Liver (tissue), 9 donors: ENCODE measurements around the gene TSSC4. TPM values are rescaled to one million over a fixed set of nuclear protein-coding genes. Genes with fewer than 3 reads are reported as not detected.

Source experiments
- DNase-seq: peaks from one replicate; pipeline ENCODE4 v3.0.0-alpha.2; 2017; ENCODE audit warnings: low spot score
- H3K27ac ChIP-seq, 2 donors: one replicate each; pipeline ENCODE4 v1.7.0; 2013; ENCODE audit warnings: inconsistent platforms in 2 of 2, low read length in 2 of 2, control low read depth in 1 of 2, low read depth in 1 of 2, mild to moderate bottlenecking in 1 of 2
- H3K27me3 ChIP-seq, 4 donors: one replicate each; pipeline versions ENCODE4 v1.6.1 to v1.7.0; 2013; ENCODE audit warnings: low read length in 3 of 4, inconsistent platforms in 1 of 4, mild to moderate bottlenecking in 1 of 4, moderate library complexity in 1 of 4; ENCODE audit not compliant: control insufficient read depth in 4 of 4, insufficient read depth in 4 of 4
- H3K36me3 ChIP-seq, 4 donors: one replicate each; pipeline versions ENCODE4 v1.6.1 to v1.7.0; 2013; ENCODE audit warnings: low read length in 3 of 4, mild to moderate bottlenecking in 3 of 4, low read depth in 1 of 4, moderate library complexity in 1 of 4; ENCODE audit not compliant: control insufficient read depth in 4 of 4, insufficient read depth in 3 of 4
- H3K4me1 ChIP-seq, 4 donors: one replicate each; pipeline versions ENCODE4 v1.6.1 to v1.7.0; 2013; ENCODE audit warnings: low read length in 3 of 4, mild to moderate bottlenecking in 3 of 4, moderate library complexity in 1 of 4; ENCODE audit not compliant: control insufficient read depth in 4 of 4, insufficient read depth in 4 of 4
- H3K4me3 ChIP-seq, 3 donors: one replicate each; pipeline versions ENCODE4 v1.6.1 to v1.7.0; 2013; ENCODE audit warnings: low read length in 3 of 3, control low read depth in 1 of 3, low read depth in 1 of 3, mild to moderate bottlenecking in 1 of 3
- H3K9ac ChIP-seq, 2 donors: one replicate each; pipeline ENCODE4 v1.7.0; 2013; ENCODE audit warnings: low read length in 2 of 2, mild to moderate bottlenecking in 2 of 2, moderate library complexity in 2 of 2, control low read depth in 1 of 2, low read depth in 1 of 2
- H3K9me3 ChIP-seq, 4 donors: one replicate each; pipeline versions ENCODE4 v1.6.1 to v1.7.0; 2013; ENCODE audit warnings: low read length in 3 of 4; ENCODE audit not compliant: control insufficient read depth in 4 of 4
- CTCF ChIP-seq: fragments of 150-350 bp; IDR thresholded peaks from 2 replicates; pipeline ENCODE4 v1.5.1; 2017; ENCODE audit warnings: improper control_type of control experiment, low read depth, low read length; ENCODE audit not compliant: missing input control
- EGR1 ChIP-seq, 2 donors: IDR thresholded peaks; 2 replicates each; pipeline ENCODE4 v1.6.1; 2016 to 2018; ENCODE audit warnings: antibody characterized with exemption in 2 of 2, low read depth in 2 of 2
- FOXA1 ChIP-seq: IDR thresholded peaks from 2 replicates; pipeline ENCODE4 v1.6.1; 2016; ENCODE audit warnings: antibody characterized with exemption
- FOXA2 ChIP-seq: IDR thresholded peaks from 2 replicates; pipeline ENCODE4 v1.6.1; 2016; ENCODE audit warnings: antibody characterized with exemption
- HNF4A ChIP-seq, 2 donors: conservative IDR thresholded peaks; 2 replicates each; pipeline ENCODE4 v1.6.1; 2016; ENCODE audit warnings: antibody characterized with exemption in 2 of 2, mild to moderate bottlenecking in 2 of 2
- HNF4G ChIP-seq: IDR thresholded peaks from 2 replicates; pipeline ENCODE4 v1.6.1; 2016; ENCODE audit warnings: antibody characterized with exemption
- JUND ChIP-seq, 2 donors: IDR thresholded peaks; 2 replicates each; pipeline ENCODE4 v1.6.1; 2016; ENCODE audit warnings: antibody characterized with exemption in 2 of 2
- MAX ChIP-seq: IDR thresholded peaks from 2 replicates; pipeline ENCODE4 v1.6.1; 2016; ENCODE audit warnings: antibody characterized with exemption
- NR2F2 ChIP-seq: IDR thresholded peaks from 2 replicates; pipeline ENCODE4 v1.6.1; 2016; ENCODE audit warnings: antibody characterized with exemption
- RAD21 ChIP-seq, 2 donors: IDR thresholded peaks; 2 replicates each; pipeline ENCODE4 v1.6.1; 2016; ENCODE audit warnings: antibody characterized with exemption in 2 of 2, mild to moderate bottlenecking in 2 of 2
- SP1 ChIP-seq: IDR thresholded peaks from 2 replicates; pipeline ENCODE4 v1.6.1; 2018; ENCODE audit warnings: antibody characterized with exemption, mild to moderate bottlenecking
- TAF1 ChIP-seq: conservative IDR thresholded peaks from 2 replicates; pipeline ENCODE4 v1.6.1; 2016; ENCODE audit warnings: antibody characterized with exemption, mild to moderate bottlenecking
- YY1 ChIP-seq: IDR thresholded peaks from 2 replicates; pipeline ENCODE4 v1.6.1; 2016; ENCODE audit warnings: antibody characterized with exemption, mild to moderate bottlenecking
- WGBS: extraction: QIAGEN DNeasy Blood & Tissue Kit; methylation state at CpG from one replicate; pipeline ENCODE4 v1.1.7; 2013; 5-methylcytosine and 5-hydroxymethylcytosine counted together
- polyA plus RNA-seq, 2 donors: library from polyadenylated mRNA; stranded (reverse) in 1 of 2; unstranded in 1 of 2; fragments of 200-250 nt in 1 of 2; fragments of >200 nt in 1 of 2; fragmentation: Nextera tagmentation in 1 of 2; extraction: Ambion mirVana in 1 of 2; gene quantifications; one replicate each; pipeline versions ENCODE4 v1.2.1 to v1.2.3, GENCODE V29; 2013 to 2015
- total RNA-seq, 2 donors: library from RNA; depleted of rRNA; stranded (reverse); fragments of >200 nt; gene quantifications; one replicate each; pipeline ENCODE4 v1.2.3, GENCODE V29; 2014
- donor health status: healthy.
- donor health status: healthy.
- donor health status: healthy.
- donor health status: healthy.
- donor health status: healthy.

TSSC4 gene
- total and polyA plus RNA-seq, 4 donors, result 15.8 to 19.1 (median 17.6) TPM

GRCh38 chr11:2402890-2403645 is 2.5 kb downstream of the TSSC4 start:
- H3K27me3 ChIP-seq, result no peaks in the 10 kb centered on the region
- no peaks in the 10 kb centered on the region for H3K9me3 ChIP-seq
- H3K36me3 ChIP-seq, result peaks cover 2 to 22% (median 5%) of the 10 kb centered on the region in 4 donors
- peaks cover 5 to 32% (median 29%) of the 10 kb centered on the region in 4 donors for H3K4me1 ChIP-seq
- H3K4me3 ChIP-seq, result no peak overlapping the region
- no peak overlapping the region for H3K27ac ChIP-seq
- 93% methylated on average over 31 of the region's 31 CpGs for WGBS
- DNase-seq, result no peak
- TF ChIP-seq MAX, result no peak
- TF ChIP-seq TAF1, result no peak
- TF ChIP-seq EGR1 (IDR thresholded peaks at IDR 0.05; ENCODE audit: low read depth in 2 of 2), result no peak
- TF ChIP-seq FOXA2, result no peak
- H3K9ac ChIP-seq, result no peak overlapping the region

- Histone ChIP-seq H3K9me3 (no peaks in the 10 kb centered on the region), H3K9ac (no peak overlapping the region), H3K27ac (no peak overlapping the region), H3K4me3 (no peak overlapping the region), H3K36me3 (peaks cover 0 to 17% (median 5%) of the 10 kb centered on the region in 4 donors), H3K27me3 (no peaks in the 10 kb centered on the region), H3K4me1 (peaks cover 4 to 16% (median 14%) of the 10 kb centered on the region in 4 donors)
- TF ChIP-seq RAD21 (IDR thresholded peaks at IDR 0.05), result no peak
- no peak for TF ChIP-seq JUND (IDR thresholded peaks at IDR 0.05)
- TF ChIP-seq FOXA2, result no peak
- TF ChIP-seq SP1, result no peak
- no peak for TF ChIP-seq NR2F2
- TF ChIP-seq CTCF, result no peak
- TF ChIP-seq YY1, result no peak
- TF ChIP-seq HNF4A (conservative IDR thresholded peaks at IDR 0.05), result no peak
- TF ChIP-seq TAF1, result no peak
- whole genome bisulfite sequencing, result 78% methylated on average over 12 of the region's 12 CpGs
- no peak for DNase-seq
Observed at GRCh38 chr11:2404735-2405196, 4.2 kb downstream of the TSSC4 start.

GRCh38 chr11:2406451-2406850 is 5.9 kb downstream of the TSSC4 start:
- no peak for DNase-seq
- H3K9me3 ChIP-seq, result no peaks in the 10 kb centered on the region
- no peak overlapping the region for H3K27ac ChIP-seq
- H3K4me3 ChIP-seq, result no peak overlapping the region
- WGBS, result 90% methylated on average over 14 of the region's 14 CpGs
- TF ChIP-seq YY1, result no peak
- no peak for TF ChIP-seq SP1
- TF ChIP-seq FOXA1, result no peak
- TF ChIP-seq CTCF, result no peak
- TF ChIP-seq HNF4G, result no peak
- TF ChIP-seq FOXA2, result no peak
- no peak for TF ChIP-seq RAD21 (IDR thresholded peaks at IDR 0.05)
- H3K9ac ChIP-seq, result no peak overlapping the region
- H3K36me3 ChIP-seq, result peaks cover 0 to 17% (median 5%) of the 10 kb centered on the region in 4 donors
- no peaks in the 10 kb centered on the region for H3K27me3 ChIP-seq
- H3K4me1 ChIP-seq, result peaks cover 3 to 10% (median 9%) of the 10 kb centered on the region in 4 donors
